ENCODE data around the gene ATP5PD.

The ATP5PD gene

GRCh38 chr17:75003070-75003956 is 43.5 kb downstream of the ATP5PD start:
- WGBS = 93% methylated on average over 76 of the region's 76 CpGs
- Histone ChIP-seq H3K27ac (ENCODE audit: low read depth, low read length) (no peak overlapping the region), H3K4me3 (ENCODE audit: low read length) (no peak overlapping the region), H3K9ac (ENCODE audit: low read depth, low read length) (no peak overlapping the region), H3K9me3 (ENCODE audit: insufficient read depth, low read depth, low read length) (no peaks in the 10 kb centered on the region), H3K36me3 (ENCODE audit: insufficient read depth, low read length) (peaks cover 40% of the 10 kb centered on the region), H3K4me1 (ENCODE audit: insufficient read depth, low read length) (no peaks in the 10 kb centered on the region), H3K27me3 (ENCODE audit: insufficient read depth, low read length) (no peaks in the 10 kb centered on the region)

GRCh38 chr17:75001915-75002843 is 44.6 kb downstream of the ATP5PD start:
- H3K9ac ChIP-seq (ENCODE audit: low read depth, low read length) = no peak overlapping the region
- H3K4me1 ChIP-seq (ENCODE audit: insufficient read depth, low read length) = no peaks in the 10 kb centered on the region
- H3K27me3 ChIP-seq (ENCODE audit: insufficient read depth, low read length) = no peaks in the 10 kb centered on the region
- H3K9me3 ChIP-seq (ENCODE audit: insufficient read depth, low read depth, low read length) = no peaks in the 10 kb centered on the region
- H3K27ac ChIP-seq (ENCODE audit: low read depth, low read length) = no peak overlapping the region
- H3K4me3 ChIP-seq (ENCODE audit: low read length) = no peak overlapping the region
- 94% methylated on average over 15 of the region's 15 CpGs for WGBS
- peaks cover 40% of the 10 kb centered on the region for H3K36me3 ChIP-seq (ENCODE audit: insufficient read depth, low read length)

GRCh38 chr17:74999523-74999922 is 47.2 kb downstream of the ATP5PD start:
- WGBS = 92% methylated on average over 4 of the region's 4 CpGs
- Histone ChIP-seq H3K27ac (ENCODE audit: low read depth, low read length) (no peak overlapping the region), H3K27me3 (ENCODE audit: insufficient read depth, low read length) (no peaks in the 10 kb centered on the region), H3K36me3 (ENCODE audit: insufficient read depth, low read length) (peaks cover 35% of the 10 kb centered on the region), H3K4me3 (ENCODE audit: low read length) (no peak overlapping the region), H3K4me1 (ENCODE audit: insufficient read depth, low read length) (no peaks in the 10 kb centered on the region), H3K9me3 (ENCODE audit: insufficient read depth, low read depth, low read length) (no peaks in the 10 kb centered on the region), H3K9ac (ENCODE audit: low read depth, low read length) (no peak overlapping the region)

DNA sequence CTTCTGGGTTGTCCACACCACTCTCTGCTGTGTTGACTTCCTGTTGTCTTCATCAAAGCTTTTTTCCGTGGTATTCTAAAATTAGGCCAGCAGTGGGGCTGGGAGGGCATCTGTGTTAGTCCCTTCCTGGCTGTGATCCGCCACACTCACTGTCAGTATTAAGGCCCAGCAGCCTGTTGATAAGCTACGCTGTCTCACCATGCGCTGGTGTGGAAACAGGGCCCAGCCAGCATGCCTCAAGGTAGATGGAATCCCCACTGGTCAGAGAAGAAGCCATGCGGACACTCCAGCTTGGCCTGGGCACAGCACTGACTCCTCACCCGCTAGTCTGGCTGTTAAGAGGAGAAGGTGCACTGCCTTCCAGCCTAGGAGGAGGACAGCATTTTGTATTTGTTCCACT is 48.0 kb downstream of the ATP5PD start:
- 92% methylated on average over 6 of the region's 6 CpGs for WGBS
- no peaks in the 10 kb centered on the region for H3K9me3 ChIP-seq (ENCODE audit: insufficient read depth, low read depth, low read length)
- H3K27me3 ChIP-seq (ENCODE audit: insufficient read depth, low read length) = no peaks in the 10 kb centered on the region
- no peak overlapping the region for H3K9ac ChIP-seq (ENCODE audit: low read depth, low read length)
- H3K27ac ChIP-seq (ENCODE audit: low read depth, low read length) = no peak overlapping the region
- peaks cover 28% of the 10 kb centered on the region for H3K36me3 ChIP-seq (ENCODE audit: insufficient read depth, low read length)
- no peak overlapping the region for H3K4me3 ChIP-seq (ENCODE audit: low read length)
- no peaks in the 10 kb centered on the region for H3K4me1 ChIP-seq (ENCODE audit: insufficient read depth, low read length)

GRCh38 chr17:74995847-74996246 is 50.9 kb downstream of the ATP5PD start:
- H3K9me3 ChIP-seq (ENCODE audit: insufficient read depth, low read depth, low read length) = no peaks in the 10 kb centered on the region
- WGBS = 96% methylated on average over 4 of the region's 5 CpGs
- H3K4me1 ChIP-seq (ENCODE audit: insufficient read depth, low read length) = no peaks in the 10 kb centered on the region
- H3K36me3 ChIP-seq (ENCODE audit: insufficient read depth, low read length) = peaks cover 7% of the 10 kb centered on the region
- no peak overlapping the region for H3K27ac ChIP-seq (ENCODE audit: low read depth, low read length)
- no peaks in the 10 kb centered on the region for H3K27me3 ChIP-seq (ENCODE audit: insufficient read depth, low read length)
- no peak overlapping the region for H3K4me3 ChIP-seq (ENCODE audit: low read length)
- no peak overlapping the region for H3K9ac ChIP-seq (ENCODE audit: low read depth, low read length)

GRCh38 chr17:74994440-74994839 is 52.3 kb downstream of the ATP5PD start:
- Histone ChIP-seq H3K27me3 (ENCODE audit: insufficient read depth, low read length) (no peaks in the 10 kb centered on the region), H3K27ac (ENCODE audit: low read depth, low read length) (no peak overlapping the region), H3K36me3 (ENCODE audit: insufficient read depth, low read length) (peaks cover 3% of the 10 kb centered on the region), H3K4me3 (ENCODE audit: low read length) (no peak overlapping the region), H3K9me3 (ENCODE audit: insufficient read depth, low read depth, low read length) (no peaks in the 10 kb centered on the region), H3K4me1 (ENCODE audit: insufficient read depth, low read length) (no peaks in the 10 kb centered on the region), H3K9ac (ENCODE audit: low read depth, low read length) (no peak overlapping the region)
- WGBS = 92% methylated on average over 7 of the region's 7 CpGs

GRCh38 chr17:74992223-74992622 is 54.5 kb downstream of the ATP5PD start:
- Histone ChIP-seq H3K4me1 (ENCODE audit: insufficient read depth, low read length) (peaks cover 5% of the 10 kb centered on the region; the same call in 1 of the 2 replicates), H3K9ac (ENCODE audit: low read depth, low read length) (no peak overlapping the region; the same call in 1 of the 2 replicates), H3K27ac (ENCODE audit: low read depth, low read length) (no peak overlapping the region), H3K27me3 (ENCODE audit: insufficient read depth, low read length) (no peaks in the 10 kb centered on the region), H3K9me3 (ENCODE audit: insufficient read depth, low read depth, low read length) (no peaks in the 10 kb centered on the region), H3K4me3 (ENCODE audit: low read length) (no peak overlapping the region), H3K36me3 (ENCODE audit: insufficient read depth, low read length) (no peaks in the 10 kb centered on the region)
- WGBS = 84% methylated on average over 2 of the region's 2 CpGs

DNA sequence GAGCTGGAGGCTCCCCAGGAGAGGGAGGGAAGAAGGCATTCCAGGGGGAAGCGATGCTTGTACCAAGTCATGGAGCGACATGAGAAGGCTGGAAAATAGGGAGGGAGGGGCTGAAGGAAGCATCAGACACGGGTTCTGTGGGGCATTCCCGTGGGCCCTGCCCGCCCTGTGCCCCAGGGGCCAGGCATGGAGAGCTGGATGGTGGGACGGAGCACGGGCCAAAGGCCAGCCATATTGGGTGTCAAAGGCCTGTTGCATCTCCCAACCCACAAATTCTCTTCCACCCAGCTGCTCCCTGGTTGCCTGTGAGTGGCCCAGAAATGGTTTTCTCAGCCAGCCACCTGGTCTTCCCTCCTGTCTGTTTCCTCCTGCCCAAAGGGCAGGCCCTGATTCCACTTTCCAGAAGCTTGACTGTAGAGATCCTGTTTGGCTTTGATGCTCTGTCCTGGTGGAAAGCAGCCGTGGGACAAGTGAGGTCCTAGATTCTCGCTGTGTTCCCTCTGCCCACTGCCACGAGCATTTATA is 56.1 kb downstream of the ATP5PD start:
- no peaks in the 10 kb centered on the region for H3K9me3 ChIP-seq (ENCODE audit: insufficient read depth, low read depth, low read length)
- no peak overlapping the region for H3K4me3 ChIP-seq (ENCODE audit: low read length)
- H3K4me1 ChIP-seq (ENCODE audit: insufficient read depth, low read length) = peaks cover 9% of the 10 kb centered on the region; the same call in 1 of the 2 replicates
- H3K27me3 ChIP-seq (ENCODE audit: insufficient read depth, low read length) = no peaks in the 10 kb centered on the region
- H3K27ac ChIP-seq (ENCODE audit: low read depth, low read length) = no peak overlapping the region
- WGBS = 94% methylated on average over 10 of the region's 10 CpGs
- no peaks in the 10 kb centered on the region for H3K36me3 ChIP-seq (ENCODE audit: insufficient read depth, low read length)
- no peak overlapping the region for H3K9ac ChIP-seq (ENCODE audit: low read depth, low read length)
